Left lung (tissue), 10 donors: Measurements from ENCODE around the gene CCS. TPM values are rescaled to one million over a fixed set of nuclear protein-coding genes. Genes with fewer than 3 reads are reported as not detected.
"Not testable (repeated sequence)": the region's sequence is repeated elsewhere in the genome, so short reads cannot be mapped to it uniquely, and the experiment has no call there.

Experiments
- ATAC-seq: fragments of 200-7000 bp; cut with Tn5 transposase; one replicate; pipeline ENCODE4 v1.9.1; 2020; ENCODE audit warnings: moderate library complexity
- DNase-seq, 4 donors: peaks; one replicate each; pipeline ENCODE4 v3.0.0-alpha.2; 2013 to 2020
- H3K27ac ChIP-seq, 2 donors: fragments of 200-600 bp; sonication (generic) in 1 of 2; one replicate each; pipeline versions ENCODE4 v1.5.0 to v1.8.0; 2020 to 2021
- H3K27me3 ChIP-seq, 2 donors: fragments of 200-600 bp; sonication (generic) in 1 of 2; one replicate each; pipeline versions ENCODE4 v1.5.0 to v1.8.0; 2020 to 2021
- H3K36me3 ChIP-seq, 2 donors: fragments of 200-600 bp; sonication (generic) in 1 of 2; one replicate each; pipeline versions ENCODE4 v1.5.0 to v1.8.0; 2020 to 2021
- H3K4me1 ChIP-seq, 2 donors: fragments of 200-600 bp; one replicate each; pipeline ENCODE4 v1.8.0; 2021
- H3K4me3 ChIP-seq, 2 donors: fragments of 200-600 bp; sonication (generic) in 1 of 2; one replicate each; pipeline versions ENCODE4 v1.5.0 to v1.8.0; 2020 to 2021; ENCODE audit warnings: mild to moderate bottlenecking in 1 of 2
- H3K9me3 ChIP-seq, 2 donors: fragments of 200-600 bp; sonication (generic) in 1 of 2; one replicate each; pipeline versions ENCODE4 v1.5.0 to v1.8.0; 2020 to 2021
- CTCF ChIP-seq, 2 donors: fragments of 200-600 bp; sonication (generic) in 1 of 2; IDR thresholded peaks; one replicate each; pipeline versions ENCODE4 v1.5.0 to v1.8.0; 2021; ENCODE audit warnings: antibody characterized with exemption in 2 of 2
- intact Hi-C, 2 donors: fragments of 100-400 bp; cut with DNase I; formaldehyde crosslinking; loops; one replicate each; pipeline versions ENCODE4 v1.11.2 to v1.14.2; 2022
- polyA plus RNA-seq, 6 donors: library from polyadenylated mRNA; unstranded; fragments of 120-200 nt; gene quantifications; one replicate each; pipeline ENCODE4 v1.2.1, GENCODE V29; 2013; ENCODE audit not compliant: insufficient read length in 6 of 6
- total RNA-seq, 2 donors: library from RNA; stranded (reverse); fragmentation: NEBNext Ultra II Directional; extraction: Animal tissue kit (Norgen Biotek cat#: 25700); gene quantifications; one replicate each; pipeline ENCODE4 v1.2.1, GENCODE V29; 2021
- donor health status: DM: no; HTN: yes; CAD: no.
- donor health status: DM: no; HTN: no; CAD: no.

The CCS gene
- total and polyA plus RNA-seq, 8 donors = 29.0 to 101 (median 82.0) TPM

GRCh38 chr11:66581261-66581660 lies 11.7 kb upstream of the CCS start:
- no peak for ATAC-seq
- H3K9me3 ChIP-seq = peaks cover 0 to 11% of the 10 kb centered on the region in 2 donors
- no peak overlapping the region for H3K27ac ChIP-seq
- TF ChIP-seq CTCF (IDR thresholded peaks at IDR 0.05) = no peak
- H3K4me1 ChIP-seq = peaks cover 0 to 7% of the 10 kb centered on the region in 2 donors
- no peak overlapping the region for H3K4me3 ChIP-seq
- H3K36me3 ChIP-seq = no peaks in the 10 kb centered on the region
- peak in 1 of 4 donors; percentile 37 for DNase-seq
- H3K27me3 ChIP-seq = no peaks in the 10 kb centered on the region
- intact Hi-C loops = loop anchor here in 1 of 2 donors (10.0 kb wide), 1 partner anchor 104 kb away; no protein-coding TSS in a partner anchor

GRCh38 chr11:66582565-66583147 lies 10.3 kb upstream of the CCS start:
- intact Hi-C loops = loop anchor here in 1 of 2 donors (10.0 kb wide), 1 partner anchor 102 kb away; no protein-coding TSS in a partner anchor
- not testable (repeated sequence) for H3K4me1 ChIP-seq, H3K27ac ChIP-seq, H3K36me3 ChIP-seq, H3K27me3 ChIP-seq, H3K4me3 ChIP-seq, ATAC-seq, DNase-seq
- peaks cover 0 to 11% of the 10 kb centered on the region in 2 donors for H3K9me3 ChIP-seq

- not testable (repeated sequence) for H3K4me3 ChIP-seq, ATAC-seq, H3K27me3 ChIP-seq, H3K36me3 ChIP-seq, H3K27ac ChIP-seq, H3K4me1 ChIP-seq
- intact Hi-C loops = loop anchor here in 1 of 2 donors (10.0 kb wide), 1 partner anchor 99 kb away; no protein-coding TSS in a partner anchor
- peak in 1 of 4 donors; percentile 3 for DNase-seq
- peaks cover 0 to 11% of the 10 kb centered on the region in 2 donors for H3K9me3 ChIP-seq
Observed at GRCh38 chr11:66585447-66585846, 7.5 kb upstream of the CCS start.

GRCh38 chr11:66586136-66586535 lies 6.8 kb upstream of the CCS start:
- no peak for TF ChIP-seq CTCF (IDR thresholded peaks at IDR 0.05)
- Histone ChIP-seq H3K27me3 (no peaks in the 10 kb centered on the region), H3K4me3 (no peak overlapping the region), H3K4me1 (no peaks in the 10 kb centered on the region), H3K27ac (no peak overlapping the region), H3K9me3 (peaks cover 0 to 11% of the 10 kb centered on the region in 2 donors), H3K36me3 (no peaks in the 10 kb centered on the region)
- intact Hi-C loops = loop anchor here in 1 of 2 donors (10.0 kb wide), 1 partner anchor 99 kb away; no protein-coding TSS in a partner anchor
- ATAC-seq (no peak), DNase-seq (no peak)

GRCh38 chr11:66589315-66589714 lies 3.7 kb upstream of the CCS start:
- H3K4me1 ChIP-seq = peaks cover 5 to 17% of the 10 kb centered on the region in 2 donors
- H3K27ac ChIP-seq, DNase-seq, H3K27me3 ChIP-seq, H3K9me3 ChIP-seq, H3K4me3 ChIP-seq, ATAC-seq, H3K36me3 ChIP-seq: not testable (repeated sequence)
- intact Hi-C loops = loop anchor here in 1 of 2 donors (10.0 kb wide), 1 partner anchor 95 kb away; no protein-coding TSS in a partner anchor

GRCh38 chr11:66589996-66590675 lies 2.8 kb upstream of the CCS start:
- no peak for TF ChIP-seq CTCF (IDR thresholded peaks at IDR 0.05)
- H3K36me3 ChIP-seq = no peaks in the 10 kb centered on the region
- peak in 1 of 4 donors; percentile 34 for DNase-seq
- no peak for ATAC-seq
- H3K4me1 ChIP-seq = peaks cover 9 to 25% of the 10 kb centered on the region in 2 donors
- intact Hi-C loops = loop anchor here in 1 of 2 donors (10.0 kb wide), 1 partner anchor 95 kb away; no protein-coding TSS in a partner anchor
- H3K27me3 ChIP-seq = no peaks in the 10 kb centered on the region
- no peaks in the 10 kb centered on the region for H3K9me3 ChIP-seq
- H3K4me3 ChIP-seq = no peak overlapping the region
- H3K27ac ChIP-seq = no peak overlapping the region
